ENCODE data around the gene PCDH8. TPM values are rescaled to one million over a fixed set of nuclear protein-coding genes. Genes with fewer than 3 reads are reported as not detected.

PCDH8 gene
- total RNA-seq, 1 experiment from 2014 or later: not detected

DNA sequence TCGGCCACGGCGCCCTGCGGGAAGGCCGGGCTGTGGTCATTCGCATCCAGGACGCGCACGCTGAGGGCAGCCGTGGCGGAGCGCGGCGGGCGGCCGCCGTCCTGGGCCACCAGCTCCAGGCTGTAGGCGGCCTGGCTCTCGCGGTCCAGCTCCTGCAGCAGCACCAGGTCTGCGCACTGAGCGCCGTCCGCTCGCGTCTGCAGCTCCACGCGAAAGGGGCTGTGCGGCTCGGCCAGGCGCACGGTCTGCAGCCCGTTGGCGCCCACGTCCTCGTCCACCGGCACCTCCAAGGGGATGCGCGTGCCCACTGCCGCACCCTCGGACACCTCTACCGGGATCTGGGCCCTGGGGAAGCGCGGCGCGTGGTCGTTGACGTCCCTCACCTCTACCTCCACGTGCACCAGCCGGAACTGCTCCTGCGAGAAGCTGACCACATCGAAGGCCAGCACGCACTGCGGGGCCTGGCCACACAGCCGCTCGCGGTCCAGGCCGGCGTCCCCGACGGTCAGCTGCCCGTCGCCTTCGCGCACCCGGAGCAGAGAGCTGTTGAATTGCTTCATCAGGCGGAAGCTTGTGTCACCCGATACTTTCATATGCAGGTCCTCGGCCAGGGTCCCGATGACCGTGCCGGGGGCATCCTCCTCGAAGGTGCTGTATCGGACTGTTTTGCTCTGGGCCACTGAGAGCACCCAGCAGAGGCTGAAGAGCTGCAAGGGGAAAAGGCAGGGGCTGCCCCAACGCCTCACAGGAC lies 583 bp downstream of the PCDH8 start:
- no peak for ATAC-seq
- Histone ChIP-seq H2AFZ (ENCODE audit: low read depth, low read length, poor library complexity, severe bottlenecking) (no peak overlapping the region), H3K27me3 (ENCODE audit: insufficient read depth, low read length) (peaks cover 14% of the 10 kb centered on the region; the same call in 1 of the 2 replicates), H3K4me3 (replicated peaks in 1 of 2; ENCODE audit: low read depth in 1 of 2, low read length in 2 of 2) (no peak overlapping the region), H3K9me3 (ENCODE audit: control insufficient read depth in 1 of 2, insufficient read depth in 1 of 2, low read depth in 1 of 2, low read length in 2 of 2) (no peaks in the 10 kb centered on the region), H3K4me2 (ENCODE audit: low read length) (no peak overlapping the region), H3K9me2 (ENCODE audit: insufficient read depth) (no peaks in the 10 kb centered on the region), H3K79me2 (ENCODE audit: insufficient read depth, low read length) (no peaks in the 10 kb centered on the region), H3K4me1 (ENCODE audit: control insufficient read depth in 1 of 2, insufficient read depth in 2 of 2, low read length in 2 of 2) (no peaks in the 10 kb centered on the region), H3K9ac (ENCODE audit: low read length) (no peak overlapping the region), H3K27ac (ENCODE audit: low read depth, low read length) (no peak overlapping the region), H3K36me3 (ENCODE audit: control insufficient read depth in 1 of 2, insufficient read depth in 2 of 2, low read length in 2 of 2) (no peaks in the 10 kb centered on the region), H4K20me1 (ENCODE audit: insufficient read depth) (no peaks in the 10 kb centered on the region; the same call in 1 of the 2 replicates)
- POLR2A ChIA-PET: no interaction called here
- CTCF ChIA-PET: no interaction called here
- RAD21 ChIA-PET (ENCODE audit: low non-redundant PET in 1 of 2, low total read pairs in 2 of 2, uncharacterized antibody in 2 of 2, unreplicated experiment in 2 of 2): no interaction called here
- TF ChIP-seq SRF (IDR thresholded peaks at IDR 0.05; ENCODE audit: low read depth) (no peak), JUND (IDR thresholded peaks at IDR 0.05) (no peak), CBX3 (IDR thresholded peaks at IDR 0.05; ENCODE audit: low read depth) (no peak), SIN3A (IDR thresholded peaks at IDR 0.05; ENCODE audit: low read depth) (no peak), POLR2AphosphoS5 (IDR thresholded peaks at IDR 0.05; ENCODE audit: low read depth, low read length) (no peak), EZH2phosphoT487 (IDR thresholded peaks at IDR 0.05; ENCODE audit: borderline replicate concordance) (no peak), EGR1 (IDR thresholded peaks at IDR 0.05; ENCODE audit: low read depth) (no peak), POLR2A (IDR thresholded peaks at IDR 0.05; ENCODE audit: borderline replicate concordance, extremely low read depth, insufficient read depth, insufficient read length) (no peak), YY1 (IDR thresholded peaks at IDR 0.05; ENCODE audit: extremely low read depth, insufficient replicate concordance, low read depth, low read length) (no peak)
- TF ChIP-seq, protein P1, sequence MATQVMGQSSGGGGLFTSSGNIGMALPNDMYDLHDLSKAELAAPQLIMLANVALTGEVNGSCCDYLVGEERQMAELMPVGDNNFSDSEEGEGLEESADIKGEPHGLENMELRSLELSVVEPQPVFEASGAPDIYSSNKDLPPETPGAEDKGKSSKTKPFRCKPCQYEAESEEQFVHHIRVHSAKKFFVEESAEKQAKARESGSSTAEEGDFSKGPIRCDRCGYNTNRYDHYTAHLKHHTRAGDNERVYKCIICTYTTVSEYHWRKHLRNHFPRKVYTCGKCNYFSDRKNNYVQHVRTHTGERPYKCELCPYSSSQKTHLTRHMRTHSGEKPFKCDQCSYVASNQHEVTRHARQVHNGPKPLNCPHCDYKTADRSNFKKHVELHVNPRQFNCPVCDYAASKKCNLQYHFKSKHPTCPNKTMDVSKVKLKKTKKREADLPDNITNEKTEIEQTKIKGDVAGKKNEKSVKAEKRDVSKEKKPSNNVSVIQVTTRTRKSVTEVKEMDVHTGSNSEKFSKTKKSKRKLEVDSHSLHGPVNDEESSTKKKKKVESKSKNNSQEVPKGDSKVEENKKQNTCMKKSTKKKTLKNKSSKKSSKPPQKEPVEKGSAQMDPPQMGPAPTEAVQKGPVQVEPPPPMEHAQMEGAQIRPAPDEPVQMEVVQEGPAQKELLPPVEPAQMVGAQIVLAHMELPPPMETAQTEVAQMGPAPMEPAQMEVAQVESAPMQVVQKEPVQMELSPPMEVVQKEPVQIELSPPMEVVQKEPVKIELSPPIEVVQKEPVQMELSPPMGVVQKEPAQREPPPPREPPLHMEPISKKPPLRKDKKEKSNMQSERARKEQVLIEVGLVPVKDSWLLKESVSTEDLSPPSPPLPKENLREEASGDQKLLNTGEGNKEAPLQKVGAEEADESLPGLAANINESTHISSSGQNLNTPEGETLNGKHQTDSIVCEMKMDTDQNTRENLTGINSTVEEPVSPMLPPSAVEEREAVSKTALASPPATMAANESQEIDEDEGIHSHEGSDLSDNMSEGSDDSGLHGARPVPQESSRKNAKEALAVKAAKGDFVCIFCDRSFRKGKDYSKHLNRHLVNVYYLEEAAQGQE (IDR thresholded peaks at IDR 0.05; ENCODE audit: low read depth): no peak
- TF ChIP-seq, protein P2, sequence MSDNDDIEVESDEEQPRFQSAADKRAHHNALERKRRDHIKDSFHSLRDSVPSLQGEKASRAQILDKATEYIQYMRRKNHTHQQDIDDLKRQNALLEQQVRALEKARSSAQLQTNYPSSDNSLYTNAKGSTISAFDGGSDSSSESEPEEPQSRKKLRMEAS (IDR thresholded peaks at IDR 0.05): no peak
- DNase-seq (ENCODE audit: low read depth, low spot score): no peak
- intact Hi-C loops (cut with micrococcal nuclease): no loop called here
- BruUV-seq (replicated peaks): no TSS peak

All from HCT116 (cell line).